Suprapubic skin (tissue), 3 donors: ENCODE data around the gene TF.

Experiments used
- CTCF ChIP-seq, 2 donors: fragments of 200-600 bp in 1 of 2; fragments of 450-650 bp in 1 of 2; sonication (generic) in 1 of 2; IDR thresholded peaks; one replicate each; pipeline ENCODE4 v1.5.1; 2016 to 2019; ENCODE audit warnings: antibody characterized with exemption in 2 of 2, mild to moderate bottlenecking in 1 of 2, moderate library complexity in 1 of 2
- POLR2A ChIP-seq, 2 donors: fragments of 450-650 bp; IDR thresholded peaks; one replicate each; pipeline ENCODE4 v1.6.1; 2017; ENCODE audit warnings: antibody characterized with exemption in 2 of 2, mild to moderate bottlenecking in 2 of 2, moderate library complexity in 2 of 2

- TF ChIP-seq POLR2A (IDR thresholded peaks at IDR 0.05) (no peak), CTCF (IDR thresholded peaks at IDR 0.05) (no peak)
Measured at GRCh38 chr3:133830071-133830470, 83.9 kb downstream of the TF start.
